ENCODE results near the gene DLX5.

The DLX5 gene

GRCh38 chr7:96995406-96996110 is 29.1 kb downstream of the DLX5 start:
- Mint-ChIP-seq H3K4me1 (ENCODE audit: low read depth) (peaks cover 10% of the 10 kb centered on the region), H3K4me3 (no peak overlapping the region), H3K9me3 (no peaks in the 10 kb centered on the region), H3K27me3 (peaks cover 94% of the 10 kb centered on the region), H3K36me3 (ENCODE audit: low read depth) (no peaks in the 10 kb centered on the region), H3K27ac (no peak overlapping the region)
- intact Hi-C loops (cut with micrococcal nuclease), result no loop called here

GRCh38 chr7:96993980-96994379 is 30.7 kb downstream of the DLX5 start:
- no peak overlapping the region for H3K27ac Mint-ChIP-seq
- peaks cover 93% of the 10 kb centered on the region for H3K27me3 Mint-ChIP-seq
- intact Hi-C loops (cut with micrococcal nuclease), result no loop called here
- no peaks in the 10 kb centered on the region for H3K36me3 Mint-ChIP-seq (ENCODE audit: low read depth)
- H3K4me3 Mint-ChIP-seq, result no peak overlapping the region
- peaks cover 10% of the 10 kb centered on the region for H3K4me1 Mint-ChIP-seq (ENCODE audit: low read depth)
- H3K9me3 Mint-ChIP-seq, result no peaks in the 10 kb centered on the region

- H3K9me3 Mint-ChIP-seq, result no peaks in the 10 kb centered on the region
- peaks cover 92% of the 10 kb centered on the region for H3K27me3 Mint-ChIP-seq
- peaks cover 10% of the 10 kb centered on the region for H3K4me1 Mint-ChIP-seq (ENCODE audit: low read depth)
- H3K36me3 Mint-ChIP-seq (ENCODE audit: low read depth), result no peaks in the 10 kb centered on the region
- no peak overlapping the region for H3K4me3 Mint-ChIP-seq
- H3K27ac Mint-ChIP-seq, result no peak overlapping the region
- intact Hi-C loops (cut with micrococcal nuclease), result no loop called here
Measured at GRCh38 chr7:96993094-96993865, 31.4 kb downstream of the DLX5 start.

- peaks cover 10% of the 10 kb centered on the region for H3K4me1 Mint-ChIP-seq (ENCODE audit: low read depth)
- H3K9me3 Mint-ChIP-seq, result no peaks in the 10 kb centered on the region
- no peak overlapping the region for H3K27ac Mint-ChIP-seq
- intact Hi-C loops (cut with micrococcal nuclease), result no loop called here
- H3K36me3 Mint-ChIP-seq (ENCODE audit: low read depth), result no peaks in the 10 kb centered on the region
- H3K27me3 Mint-ChIP-seq, result peaks cover 90% of the 10 kb centered on the region
- peak overlapping the region; percentile 8 for H3K4me3 Mint-ChIP-seq
Measured at GRCh38 chr7:96992192-96993005, 32.2 kb downstream of the DLX5 start.

GRCh38 chr7:96991546-96992191 is 33.0 kb downstream of the DLX5 start:
- no peak overlapping the region for H3K4me3 Mint-ChIP-seq
- H3K36me3 Mint-ChIP-seq (ENCODE audit: low read depth), result no peaks in the 10 kb centered on the region
- H3K27ac Mint-ChIP-seq, result no peak overlapping the region
- peaks cover 89% of the 10 kb centered on the region for H3K27me3 Mint-ChIP-seq
- intact Hi-C loops (cut with micrococcal nuclease), result no loop called here
- peaks cover 10% of the 10 kb centered on the region for H3K4me1 Mint-ChIP-seq (ENCODE audit: low read depth)
- no peaks in the 10 kb centered on the region for H3K9me3 Mint-ChIP-seq

GRCh38 chr7:96989859-96990317 is 34.7 kb downstream of the DLX5 start:
- Mint-ChIP-seq H3K27ac (no peak overlapping the region), H3K4me3 (no peak overlapping the region), H3K4me1 (ENCODE audit: low read depth) (peaks cover 10% of the 10 kb centered on the region), H3K36me3 (ENCODE audit: low read depth) (no peaks in the 10 kb centered on the region), H3K9me3 (no peaks in the 10 kb centered on the region), H3K27me3 (peaks cover 78% of the 10 kb centered on the region)
- intact Hi-C loops (cut with micrococcal nuclease), result no loop called here

- Mint-ChIP-seq H3K36me3 (ENCODE audit: low read depth) (no peaks in the 10 kb centered on the region), H3K4me3 (no peak overlapping the region), H3K9me3 (no peaks in the 10 kb centered on the region), H3K4me1 (ENCODE audit: low read depth) (peaks cover 10% of the 10 kb centered on the region), H3K27ac (no peak overlapping the region), H3K27me3 (peaks cover 73% of the 10 kb centered on the region)
- intact Hi-C loops (cut with micrococcal nuclease), result no loop called here
Measured at GRCh38 chr7:96989241-96989858, 35.3 kb downstream of the DLX5 start.

GRCh38 chr7:96987719-96988118 is 36.9 kb downstream of the DLX5 start:
- intact Hi-C loops (cut with micrococcal nuclease), result no loop called here
- H3K4me1 Mint-ChIP-seq (ENCODE audit: low read depth), result peaks cover 7% of the 10 kb centered on the region

GRCh38 chr7:96986901-96987300 is 37.7 kb downstream of the DLX5 start:
- H3K9me3 Mint-ChIP-seq, result no peaks in the 10 kb centered on the region
- H3K4me3 Mint-ChIP-seq, result no peak overlapping the region
- peaks cover 53% of the 10 kb centered on the region for H3K27me3 Mint-ChIP-seq
- no peak overlapping the region for H3K27ac Mint-ChIP-seq
- H3K36me3 Mint-ChIP-seq (ENCODE audit: low read depth), result no peaks in the 10 kb centered on the region
- H3K4me1 Mint-ChIP-seq (ENCODE audit: low read depth), result no peaks in the 10 kb centered on the region
- intact Hi-C loops (cut with micrococcal nuclease), result no loop called here

More at GRCh38 chr7:96987719-96988118, 36.9 kb downstream of the DLX5 start:
- Mint-ChIP-seq H3K27ac (no peak overlapping the region), H3K4me3 (no peak overlapping the region), H3K27me3 (peaks cover 56% of the 10 kb centered on the region), H3K9me3 (no peaks in the 10 kb centered on the region), H3K36me3 (ENCODE audit: low read depth) (no peaks in the 10 kb centered on the region)

GRCh38 chr7:96985992-96986391 is 38.6 kb downstream of the DLX5 start:
- Mint-ChIP-seq H3K36me3 (ENCODE audit: low read depth) (no peaks in the 10 kb centered on the region), H3K4me3 (no peak overlapping the region), H3K27ac (no peak overlapping the region), H3K4me1 (ENCODE audit: low read depth) (no peaks in the 10 kb centered on the region), H3K27me3 (peaks cover 48% of the 10 kb centered on the region), H3K9me3 (no peaks in the 10 kb centered on the region)
- intact Hi-C loops (cut with micrococcal nuclease), result no loop called here

GRCh38 chr7:96982586-96982985 is 42.0 kb downstream of the DLX5 start:
- H3K27ac Mint-ChIP-seq, result no peak overlapping the region

GRCh38 chr7:96979551-96980276 is 44.9 kb downstream of the DLX5 start:
- peaks cover 5% of the 10 kb centered on the region for H3K27me3 Mint-ChIP-seq
- intact Hi-C loops (cut with micrococcal nuclease), result no loop called here
- no peaks in the 10 kb centered on the region for H3K36me3 Mint-ChIP-seq (ENCODE audit: low read depth)
- no peak overlapping the region for H3K4me3 Mint-ChIP-seq
- H3K9me3 Mint-ChIP-seq, result no peaks in the 10 kb centered on the region
- H3K27ac Mint-ChIP-seq, result no peak overlapping the region
- no peaks in the 10 kb centered on the region for H3K4me1 Mint-ChIP-seq (ENCODE audit: low read depth)

More at GRCh38 chr7:96982586-96982985, 42.0 kb downstream of the DLX5 start:
- Mint-ChIP-seq H3K4me1 (ENCODE audit: low read depth) (no peaks in the 10 kb centered on the region), H3K36me3 (ENCODE audit: low read depth) (no peaks in the 10 kb centered on the region), H3K9me3 (no peaks in the 10 kb centered on the region), H3K4me3 (no peak overlapping the region), H3K27me3 (peaks cover 18% of the 10 kb centered on the region)
- intact Hi-C loops (cut with micrococcal nuclease), result no loop called here

GRCh38 chr7:96977445-96977844 is 47.2 kb downstream of the DLX5 start:
- Mint-ChIP-seq H3K27ac (no peak overlapping the region), H3K36me3 (ENCODE audit: low read depth) (no peaks in the 10 kb centered on the region), H3K4me1 (ENCODE audit: low read depth) (no peaks in the 10 kb centered on the region), H3K27me3 (peaks cover 6% of the 10 kb centered on the region), H3K9me3 (no peaks in the 10 kb centered on the region), H3K4me3 (no peak overlapping the region)
- intact Hi-C loops (cut with micrococcal nuclease), result no loop called here
